Mucosa of gallbladder (tissue), 1 donor: ENCODE results near the gene UBE2K. TPM values are rescaled to one million over a fixed set of nuclear protein-coding genes. Genes with fewer than 3 reads are reported as not detected.
"Not testable (repeated sequence)": the region's sequence is repeated elsewhere in the genome, so short reads cannot be mapped to it uniquely, and the experiment has no call there.

Experiments
- DNase-seq: peaks from one replicate; pipeline ENCODE4 v3.0.0-alpha.2; 2020; ENCODE audit warnings: low spot score
- total RNA-seq: library from RNA; stranded (reverse); gene quantifications from one replicate; pipeline ENCODE4 v1.2.1, GENCODE V29; 2021
- donor health status: DM: no; HTN: no; CAD: no.

Gene UBE2K
- total RNA-seq, 1 donor from 2014 or later: 56.2 TPM

- DNase-seq: no peak
Measured at GRCh38 chr4:39729557-39729956, 31.6 kb downstream of the UBE2K start.

GRCh38 chr4:39730072-39730471 lies 32.1 kb downstream of the UBE2K start:
- DNase-seq: no peak

- no peak for DNase-seq
Measured at GRCh38 chr4:39731908-39732307, 34.0 kb downstream of the UBE2K start.

- DNase-seq: no peak
Measured at GRCh38 chr4:39732728-39733127, 34.8 kb downstream of the UBE2K start.

GRCh38 chr4:39739591-39739990 lies 41.7 kb downstream of the UBE2K start:
- DNase-seq: not testable (repeated sequence)

GRCh38 chr4:39741401-39741800 lies 43.5 kb downstream of the UBE2K start:
- DNase-seq: no peak

GRCh38 chr4:39745920-39746319 lies 48.0 kb downstream of the UBE2K start:
- DNase-seq: no peak

- no peak for DNase-seq
Measured at GRCh38 chr4:39750216-39750615, 52.3 kb downstream of the UBE2K start.

- DNase-seq: no peak
Measured at GRCh38 chr4:39754309-39754708, 56.4 kb downstream of the UBE2K start.

- no peak for DNase-seq
Measured at GRCh38 chr4:39756159-39756558, 58.2 kb downstream of the UBE2K start.

- no peak for DNase-seq
Measured at GRCh38 chr4:39758176-39758575, 60.2 kb downstream of the UBE2K start.

GRCh38 chr4:39759569-39759968 lies 61.6 kb downstream of the UBE2K start:
- no peak for DNase-seq

- no peak for DNase-seq
Measured at GRCh38 chr4:39761005-39761667, 63.2 kb downstream of the UBE2K start.

GRCh38 chr4:39763714-39764572 lies 66.0 kb downstream of the UBE2K start:
- no peak for DNase-seq

GRCh38 chr4:39770005-39770404 lies 72.1 kb downstream of the UBE2K start:
- DNase-seq: no peak

GRCh38 chr4:39770471-39770870 lies 72.5 kb downstream of the UBE2K start:
- no peak for DNase-seq

- DNase-seq: no peak
Measured at GRCh38 chr4:39770969-39771724, 73.2 kb downstream of the UBE2K start.

GRCh38 chr4:39781988-39782387 lies 84.1 kb downstream of the UBE2K start:
- DNase-seq: not testable (repeated sequence)

GRCh38 chr4:39785083-39785482 lies 87.1 kb downstream of the UBE2K start:
- no peak for DNase-seq

GRCh38 chr4:39786838-39787237 lies 88.9 kb downstream of the UBE2K start:
- DNase-seq: no peak

GRCh38 chr4:39792128-39792527 lies 94.2 kb downstream of the UBE2K start:
- DNase-seq: no peak

GRCh38 chr4:39792529-39792928 lies 94.6 kb downstream of the UBE2K start:
- DNase-seq: no peak
